OCI-LY3 (cell line): ENCODE data around the gene NDUFB2.

Experiments
- H2AFZ ChIP-seq: fragments of 200-600, 300-600 bp; shearing (Covaris generic); 2 replicates; pipeline ENCODE4 v1.6.0; 2014; ENCODE audit warnings: antibody characterized with exemption, low read depth, low read length
- H3K27ac ChIP-seq: fragments of 200-600, 300-600 bp; sonication (generic); 2 replicates; pipeline ENCODE4 v1.5.1; 2014; ENCODE audit warnings: mild to moderate bottlenecking, low read length, moderate library complexity, mixed read lengths
- H3K27me3 ChIP-seq: fragments of 200-600, 300-600 bp; sonication (generic); 2 replicates; pipeline ENCODE4 v1.6.1; 2014; ENCODE audit warnings: low read depth, low read length, mixed read lengths
- H3K36me3 ChIP-seq: fragments of 200-600, 300-600 bp; sonication (generic); replicated peaks from 2 replicates; pipeline ENCODE3; 2014; ENCODE audit warnings: low read depth, low read length, mixed read lengths
- H3K4me1 ChIP-seq: fragments of 300-600, 200-600 bp; sonication (generic); 2 replicates; pipeline ENCODE4 v1.6.1; 2014; ENCODE audit warnings: low read length, mixed read lengths
- H3K4me2 ChIP-seq: fragments of 200-600, 300-600 bp; sonication (generic); 2 replicates; pipeline ENCODE4 v1.6.1; 2014; ENCODE audit warnings: low read length, mixed read lengths
- H3K4me3 ChIP-seq: fragments of 300-600, 200-600 bp; sonication (generic); 2 replicates; pipeline ENCODE4 v1.5.1; 2014; ENCODE audit warnings: antibody characterized with exemption, mild to moderate bottlenecking, low read length, moderate library complexity
- H3K79me2 ChIP-seq: fragments of 300-600, 200-600 bp; shearing (Covaris generic); 2 replicates; pipeline ENCODE4 v1.6.1; 2014; ENCODE audit warnings: mild to moderate bottlenecking, low read length, mixed read lengths
- H3K9ac ChIP-seq: fragments of 300-600, 200-600 bp; shearing (Covaris generic); 2 replicates; pipeline ENCODE4 v1.6.0; 2014; ENCODE audit warnings: mild to moderate bottlenecking, low read length, moderate library complexity
- H3K9me3 ChIP-seq: fragments of 200-600, 300-600 bp; shearing (Covaris generic); 2 replicates; pipeline ENCODE4 v1.6.1; 2014; ENCODE audit warnings: low read length, mixed read lengths; ENCODE audit not compliant: insufficient read depth
- H4K20me1 ChIP-seq: fragments of 200-600, 300-600 bp; sonication (generic); 2 replicates; pipeline ENCODE4 v1.6.1; 2016; ENCODE audit warnings: low read length, mixed read lengths; ENCODE audit not compliant: insufficient read depth
- CTCF ChIP-seq: fragments of 200-600, 300-600 bp; sonication (generic); IDR thresholded peaks from 2 replicates; pipeline ENCODE4 v1.5.1; 2014; ENCODE audit warnings: antibody characterized with exemption, low read length, low read depth
- EZH2phosphoT487 ChIP-seq: fragments of 200-600 bp; shearing (Covaris generic); IDR thresholded peaks from 2 replicates; pipeline ENCODE4 v1.6.1; 2018; ENCODE audit warnings: antibody characterized with exemption, mixed run types, low read depth

NDUFB2 gene

GRCh38 chr7:140696680-140697446 is at the start of gene NDUFB2:
NDUFB2 (plus strand) TSS chr7:140696708; CDS start chr7:140696745, 37 bp downstream.
- Histone ChIP-seq H3K4me1 (peaks cover 12% of the 10 kb centered on the region), H3K4me3 (peak within 1 kb of the TSS; percentile 92), H2AFZ (peak within 1 kb of the TSS; percentile 95), H3K27ac (peak within 1 kb of the TSS; percentile 54), H3K36me3 (no peaks in the 10 kb centered on the region), H3K9me3 (no peaks in the 10 kb centered on the region), H3K9ac (peak within 1 kb of the TSS; percentile 83), H4K20me1 (peaks cover 6% of the 10 kb centered on the region; the same call in 1 of the 2 replicates), H3K79me2 (peaks cover 48% of the 10 kb centered on the region), H3K27me3 (no peaks in the 10 kb centered on the region), H3K4me2 (peak within 1 kb of the TSS; percentile 94)
- TF ChIP-seq EZH2phosphoT487, result no peak
- TF ChIP-seq CTCF, result no peak

- Histone ChIP-seq H3K27ac (no peak overlapping the region), H3K4me3 (no peak overlapping the region), H3K27me3 (0 out of 2 replicates have a peak, but pooled peaks cover 5% of the 10 kb centered on the region), H3K4me1 (no peaks in the 10 kb centered on the region), H2AFZ (no peak overlapping the region), H3K4me2 (0 out of 2 replicates have a peak overlapping the region, but pooled peaks have one; percentile 20), H3K9ac (no peak overlapping the region), H3K79me2 (no peaks in the 10 kb centered on the region), H4K20me1 (no peaks in the 10 kb centered on the region), H3K36me3 (no peaks in the 10 kb centered on the region), H3K9me3 (no peaks in the 10 kb centered on the region)
- TF ChIP-seq EZH2phosphoT487 (no peak), CTCF (peak; percentile 47)
Observed at GRCh38 chr7:140646931-140647647, 49.4 kb upstream of the NDUFB2 start.

- Histone ChIP-seq H3K9me3 (no peaks in the 10 kb centered on the region), H3K27ac (no peak overlapping the region), H4K20me1 (no peaks in the 10 kb centered on the region), H3K79me2 (no peaks in the 10 kb centered on the region), H3K27me3 (0 out of 2 replicates have a peak, but pooled peaks cover 5% of the 10 kb centered on the region), H3K4me1 (peaks cover 3% of the 10 kb centered on the region; the same call in 1 of the 2 replicates), H3K9ac (no peak overlapping the region), H2AFZ (no peak overlapping the region), H3K4me3 (no peak overlapping the region), H3K4me2 (no peak overlapping the region), H3K36me3 (no peaks in the 10 kb centered on the region)
- TF ChIP-seq EZH2phosphoT487 (no peak), CTCF (no peak)
Observed at GRCh38 chr7:140649556-140650205, 46.8 kb upstream of the NDUFB2 start.
